GM19452 (cell line): ENCODE results near the gene KCNK6.

Source experiments
- ATAC-seq: cut with Tn5 transposase; IDR thresholded peaks from one replicate; pipeline ENCODE4 v1.9.1; 2021; ENCODE audit not compliant: unreplicated experiment

KCNK6 gene

DNA sequence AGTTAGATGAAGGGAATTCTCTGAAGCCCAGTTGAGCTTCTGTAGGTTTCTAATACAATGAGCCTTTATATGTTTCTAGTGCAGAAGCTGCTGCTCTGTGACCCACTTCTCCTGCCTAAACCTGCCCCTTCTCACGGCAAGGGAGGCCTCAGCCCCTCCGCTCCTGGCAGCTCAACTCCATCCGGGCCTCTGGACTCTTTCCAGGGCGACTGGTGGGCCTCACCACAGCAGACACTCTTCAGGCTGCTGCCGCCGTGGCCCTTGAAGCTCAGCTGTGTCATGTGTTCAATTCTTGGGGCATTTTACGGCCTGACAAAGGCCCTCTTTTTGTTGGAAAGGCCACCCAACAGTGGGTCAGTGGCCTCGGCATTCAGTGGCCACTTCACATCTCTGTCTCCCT lies 25.6 kb upstream of the KCNK6 start:
- no peak for ATAC-seq

DNA sequence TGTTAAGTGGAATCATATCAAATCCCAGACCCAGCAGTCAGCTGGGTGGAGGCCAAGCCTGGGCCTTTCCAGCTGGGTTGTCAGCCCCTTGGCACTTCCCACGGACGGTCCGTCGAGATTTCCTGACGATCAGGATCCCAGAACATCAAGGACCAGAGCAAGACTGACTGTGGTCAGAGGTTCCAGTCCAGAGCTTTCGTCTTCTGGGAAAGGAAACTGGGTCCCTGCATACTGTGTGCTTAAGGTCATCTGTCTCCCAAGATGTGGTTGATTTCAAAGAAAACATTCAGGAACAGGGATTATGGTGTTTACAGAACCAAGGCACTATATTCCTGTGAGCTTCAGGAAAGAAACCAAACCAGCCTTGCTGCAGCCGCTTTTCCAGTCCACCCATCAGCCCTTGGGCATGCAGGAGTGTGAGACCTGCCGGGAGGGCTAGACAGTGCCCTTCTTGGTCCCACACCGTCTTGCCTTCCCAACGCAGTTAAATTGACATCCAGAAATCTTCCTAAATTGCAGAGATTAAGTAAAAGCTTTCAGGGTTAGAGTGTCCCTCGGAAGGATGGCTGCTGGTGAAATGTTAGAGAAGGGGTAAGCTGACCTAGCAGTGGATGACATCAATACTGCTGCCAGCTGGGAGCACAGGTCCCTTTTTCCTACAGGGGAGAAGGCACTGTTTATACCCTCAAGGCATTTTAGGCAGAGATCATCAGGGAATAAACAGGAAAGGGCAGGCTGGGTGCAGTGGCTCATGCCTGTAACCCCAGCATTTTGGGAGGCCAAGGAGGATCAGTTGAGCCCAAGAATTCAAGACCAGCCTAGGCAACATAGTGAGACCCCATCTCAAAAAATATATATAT lies 20.6 kb upstream of the KCNK6 start:
- ATAC-seq = no peak

DNA sequence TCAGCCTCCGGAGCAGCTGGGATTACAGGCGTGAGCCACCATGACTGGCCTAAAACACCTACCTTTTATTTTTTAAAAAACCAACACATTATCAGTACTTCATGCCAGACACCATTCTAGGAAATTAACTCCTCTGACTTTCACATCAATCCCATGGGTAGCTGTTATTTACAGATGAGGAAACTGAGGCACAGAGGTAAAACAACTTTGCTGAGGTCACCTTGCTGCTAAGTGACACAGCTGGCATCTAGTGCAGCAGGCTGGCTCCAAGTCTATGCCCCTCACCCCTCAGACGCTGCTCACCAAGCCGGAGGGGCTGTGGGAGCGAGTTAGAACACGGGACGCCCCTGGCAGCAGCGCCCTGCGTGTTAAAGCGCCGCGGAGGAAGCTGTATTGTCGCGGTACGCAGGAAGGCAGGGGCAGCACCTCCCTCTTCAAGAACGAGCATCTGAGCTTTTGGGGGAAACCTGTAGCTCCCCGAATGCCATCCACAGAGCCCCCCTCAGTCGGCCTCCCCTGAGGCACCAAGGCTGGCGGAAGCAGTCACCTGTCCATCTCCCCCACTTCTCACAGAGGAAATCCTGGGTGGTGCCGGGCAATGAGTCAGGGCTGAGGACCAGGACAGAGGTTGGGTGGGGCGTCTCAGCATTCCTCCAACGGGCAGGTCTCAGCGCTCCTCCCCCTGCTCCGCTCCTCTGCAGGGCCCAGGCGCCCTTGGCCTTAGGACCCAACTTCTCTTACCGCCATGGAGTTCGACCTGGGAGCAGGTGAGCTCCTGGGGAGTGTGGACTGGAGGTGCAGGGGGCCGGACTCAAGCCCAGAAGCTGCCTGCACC lies 15.9 kb upstream of the KCNK6 start, which contains the start of gene C19orf33:
Gene C19orf33 (plus strand): TSS at position 735 of the 835 bp plus-strand sequence. CDS start 11 bp downstream, at position 746.
- ATAC-seq = no peak

DNA sequence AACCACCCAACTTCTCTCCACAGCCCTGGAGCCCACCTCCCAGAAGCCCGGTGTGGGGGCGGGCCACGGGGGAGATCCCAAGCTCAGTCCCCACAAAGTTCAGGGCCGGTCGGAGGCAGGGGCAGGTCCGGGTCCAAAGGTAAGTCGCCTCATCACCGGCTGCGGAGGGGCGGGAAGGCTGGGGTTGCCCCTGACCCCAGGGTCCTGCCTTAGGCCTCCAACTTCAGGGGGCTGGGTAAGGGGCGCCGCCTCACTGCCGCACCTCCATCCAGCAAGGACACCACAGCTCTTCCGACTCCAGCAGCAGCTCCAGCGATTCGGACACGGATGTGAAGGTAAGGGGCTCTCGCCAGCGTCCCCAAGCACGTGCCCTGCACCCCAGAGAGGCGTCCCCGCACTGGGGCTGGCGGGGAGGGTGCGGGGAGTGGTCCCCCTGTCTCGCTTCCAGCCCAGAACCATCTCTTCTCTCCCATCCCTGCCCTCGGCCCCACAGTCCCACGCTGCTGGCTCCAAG lies 15.2 kb upstream of the KCNK6 start:
- ATAC-seq = no peak

DNA sequence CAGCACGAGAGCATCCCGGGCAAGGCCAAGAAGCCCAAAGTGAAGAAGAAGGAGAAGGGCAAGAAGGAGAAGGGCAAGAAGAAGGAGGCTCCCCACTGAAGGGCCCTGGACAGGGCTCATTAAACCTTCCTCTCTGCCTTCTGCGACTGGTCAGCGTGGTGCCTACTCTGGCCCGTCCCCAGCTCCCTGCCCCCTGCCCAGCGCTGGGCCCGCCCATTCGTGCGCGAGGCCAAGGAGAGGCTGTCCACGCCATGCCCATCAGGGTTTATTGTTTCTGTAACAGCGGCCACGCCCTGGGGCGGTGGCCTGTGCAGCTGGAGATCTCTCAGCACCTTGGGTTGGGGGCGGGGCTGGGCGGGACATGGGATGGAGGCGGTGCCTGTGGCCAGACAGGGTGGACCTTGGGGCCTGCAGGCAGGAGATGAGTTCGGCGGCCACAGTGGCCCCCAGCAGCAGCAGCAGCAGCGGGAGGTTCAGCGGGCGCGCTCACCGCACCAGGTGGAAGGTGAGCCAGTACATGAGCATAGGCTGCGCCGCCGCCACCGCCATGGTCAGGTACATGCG lies 14.7 kb upstream of the KCNK6 start:
- no peak for ATAC-seq

DNA sequence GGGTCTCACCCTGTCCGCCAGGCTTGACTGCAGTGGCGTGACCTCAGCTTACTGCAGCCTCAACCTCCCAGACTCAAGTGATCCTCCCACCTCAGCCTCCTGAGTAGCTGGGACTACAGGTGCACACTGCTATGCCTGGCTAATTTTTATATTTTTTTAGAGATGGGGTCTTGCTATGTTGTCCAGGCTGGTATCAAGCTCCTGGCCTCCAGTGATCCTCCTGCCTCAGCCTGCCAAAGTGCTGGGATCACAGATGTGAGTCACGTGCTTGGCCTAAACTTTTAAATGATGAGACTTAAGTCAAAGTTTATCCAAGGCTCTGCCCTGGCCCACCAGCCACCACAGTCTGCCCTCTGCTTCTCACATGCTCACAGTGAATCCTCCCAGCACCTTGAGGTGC lies 13.4 kb upstream of the KCNK6 start:
- no peak for ATAC-seq

DNA sequence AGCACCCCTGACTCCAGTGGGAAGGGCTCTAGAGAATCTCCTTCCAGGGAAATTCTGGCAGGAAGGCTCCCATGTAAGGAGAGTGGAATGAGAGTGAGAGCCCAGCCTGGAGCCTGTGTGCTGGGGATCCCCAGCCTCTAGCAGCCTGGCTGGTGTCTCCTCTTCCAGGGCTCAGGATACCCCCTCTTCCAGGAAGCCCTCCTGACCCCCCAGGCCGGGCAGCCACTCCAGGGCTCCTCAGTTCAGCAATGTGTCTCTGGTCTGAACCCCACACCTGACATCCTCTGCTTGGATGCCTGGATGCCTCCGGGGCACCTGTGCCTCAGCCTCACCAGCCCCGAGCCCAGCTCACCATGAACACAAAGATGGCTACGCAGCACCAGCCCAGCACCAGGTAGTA lies 12.6 kb upstream of the KCNK6 start:
- no peak for ATAC-seq

DNA sequence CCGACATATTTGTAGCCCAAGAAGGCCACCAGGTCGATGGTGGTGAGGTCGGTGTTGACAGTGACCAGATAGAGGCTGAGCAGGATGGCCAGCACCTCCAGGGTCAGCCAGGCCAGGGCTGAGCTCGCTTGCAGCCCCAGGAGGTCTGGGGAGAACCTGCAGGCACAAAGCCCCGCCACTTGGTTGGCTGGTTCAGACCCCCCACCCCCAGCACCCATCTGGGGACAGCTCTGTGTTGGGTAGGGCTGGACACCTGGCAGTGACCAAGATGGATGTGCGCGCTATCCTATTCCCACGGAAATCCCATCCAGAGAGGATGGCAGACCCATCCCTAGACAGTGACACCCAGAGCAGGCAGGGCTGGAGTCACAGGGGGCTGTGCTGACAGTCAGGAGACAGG lies 12.0 kb upstream of the KCNK6 start:
- ATAC-seq = no peak

DNA sequence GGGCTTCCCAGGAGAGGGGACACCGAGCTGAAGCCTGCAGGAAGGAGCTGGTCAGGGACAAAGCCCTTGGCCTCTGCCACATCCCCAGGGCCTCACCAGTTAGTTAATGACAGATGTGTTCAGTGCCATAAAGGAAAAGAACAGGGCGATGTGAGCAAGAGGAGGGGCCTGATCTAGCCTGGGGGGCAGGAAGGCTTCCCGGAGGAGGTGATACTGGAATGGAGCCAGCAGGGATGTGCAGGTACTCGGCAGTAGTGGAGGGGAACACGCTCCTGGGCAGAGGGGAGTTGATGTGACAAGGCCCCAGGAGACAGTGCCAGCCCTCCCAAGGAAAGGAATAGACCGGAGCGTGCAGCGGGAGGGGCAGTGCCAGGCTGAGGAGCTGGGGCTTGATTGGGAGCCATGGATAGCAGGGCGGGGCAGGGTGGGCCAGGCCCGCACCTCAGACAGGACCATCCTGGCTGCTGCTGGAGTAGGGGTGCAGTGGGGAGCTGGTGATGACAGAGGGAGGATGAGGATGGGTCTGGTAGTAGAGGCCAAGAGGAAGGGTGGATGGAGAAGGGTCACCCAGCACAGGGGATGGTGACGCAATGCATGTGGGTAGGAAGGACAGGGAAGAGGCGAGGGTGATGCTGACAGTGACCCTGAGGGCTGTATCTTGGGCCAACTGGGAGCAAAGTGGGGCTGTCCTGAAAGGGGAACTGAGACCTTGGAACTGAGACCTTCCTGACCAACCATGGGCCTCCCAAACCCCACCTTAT lies 11.5 kb upstream of the KCNK6 start:
- ATAC-seq = no peak

DNA sequence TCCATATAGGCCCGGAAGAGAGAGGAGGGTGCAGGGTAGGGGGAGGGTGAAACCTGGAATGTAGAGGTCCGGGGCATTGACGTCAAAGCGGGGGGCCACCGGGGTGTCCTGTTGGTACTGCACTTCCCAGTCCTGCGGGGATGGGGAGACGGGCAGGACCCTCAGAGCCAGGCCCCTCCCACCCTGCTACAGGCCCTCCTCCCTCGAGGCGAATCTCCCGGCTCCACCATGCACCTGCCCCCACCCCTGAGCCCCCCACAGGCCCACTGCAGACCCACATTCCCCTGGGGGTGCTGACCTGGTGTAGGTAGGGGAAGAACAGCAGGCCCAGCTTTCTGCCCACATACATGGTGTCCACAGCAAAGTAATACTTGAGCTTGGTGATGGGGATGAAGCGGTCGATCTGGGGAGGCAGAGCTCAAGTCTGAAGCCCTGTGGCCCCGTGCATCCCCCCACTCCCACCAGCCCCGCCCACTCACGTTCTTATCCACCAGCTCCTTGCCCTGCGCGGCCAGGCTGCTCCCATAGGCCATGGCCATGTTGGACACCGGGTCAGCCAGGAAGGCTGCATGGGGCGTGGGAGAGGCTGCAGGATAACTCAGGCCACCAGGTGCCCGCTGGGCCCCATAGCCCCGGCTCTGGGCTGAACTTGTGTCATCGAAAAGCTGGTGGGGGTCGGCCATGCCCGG lies 10.6 kb upstream of the KCNK6 start:
- no peak for ATAC-seq

DNA sequence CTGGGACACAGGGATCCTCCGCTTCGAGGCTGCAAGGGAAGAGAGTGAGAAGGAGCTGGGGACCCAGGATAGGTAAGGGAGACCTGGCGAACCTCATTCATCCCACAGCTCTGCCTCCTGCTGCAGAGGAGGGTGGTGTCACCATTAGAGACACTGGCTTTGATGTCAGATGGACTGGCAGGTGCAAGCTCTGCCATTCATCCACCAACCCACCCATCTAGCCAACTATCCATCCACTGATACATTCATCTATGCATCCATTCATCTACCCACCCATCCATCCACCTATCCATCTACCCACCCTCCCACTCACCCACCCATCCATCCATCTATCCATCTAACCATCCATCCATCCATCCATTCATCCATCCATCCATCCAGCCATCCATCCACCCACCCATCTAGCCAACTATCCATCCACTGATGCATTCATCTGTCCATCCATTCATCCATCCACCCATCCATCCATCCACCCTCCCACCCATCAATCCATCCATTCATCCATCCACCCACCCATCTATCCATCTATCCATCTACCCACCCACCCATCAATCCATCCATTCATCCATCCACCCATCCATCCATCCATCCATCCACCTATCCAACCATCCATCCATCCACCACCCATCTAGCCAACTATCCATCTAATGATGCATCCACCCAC lies 9.9 kb upstream of the KCNK6 start:
- ATAC-seq = no peak

DNA sequence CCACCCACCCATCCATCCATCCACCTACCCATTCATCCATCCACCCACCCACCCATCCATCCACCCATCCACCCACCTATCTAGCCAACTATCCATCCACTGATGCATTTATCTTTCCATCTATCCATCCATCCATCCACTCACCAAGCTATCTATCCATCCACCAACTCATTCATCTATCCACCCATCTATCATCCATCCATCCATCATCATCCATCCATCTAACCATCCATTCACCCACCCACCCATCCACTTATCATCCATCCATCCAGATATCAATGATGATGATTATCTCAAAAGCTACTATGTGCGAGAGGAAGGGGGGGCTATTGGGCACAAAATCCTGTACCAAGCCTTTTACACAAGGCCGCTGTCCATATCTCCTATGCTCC lies 9.4 kb upstream of the KCNK6 start:
- ATAC-seq = no peak

DNA sequence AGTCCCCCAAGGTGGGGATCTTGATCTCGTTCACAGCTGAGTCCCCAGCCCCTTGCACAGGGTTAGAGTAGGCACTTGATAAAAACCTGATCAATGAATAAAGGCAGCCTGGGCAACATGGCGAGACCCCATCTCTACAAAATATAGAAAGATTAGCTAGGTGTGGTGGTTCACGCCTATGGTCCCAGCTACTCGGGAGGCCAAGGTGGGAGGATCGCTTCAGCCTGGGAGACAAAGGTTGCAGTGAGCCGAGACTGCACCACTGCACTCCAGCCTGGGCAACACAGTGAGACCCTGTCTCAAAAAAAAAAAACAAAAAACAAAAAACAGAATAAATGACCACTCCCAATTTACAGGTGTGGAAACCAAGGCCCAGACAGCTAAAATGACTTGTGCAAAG lies 8.7 kb upstream of the KCNK6 start:
- no peak for ATAC-seq

DNA sequence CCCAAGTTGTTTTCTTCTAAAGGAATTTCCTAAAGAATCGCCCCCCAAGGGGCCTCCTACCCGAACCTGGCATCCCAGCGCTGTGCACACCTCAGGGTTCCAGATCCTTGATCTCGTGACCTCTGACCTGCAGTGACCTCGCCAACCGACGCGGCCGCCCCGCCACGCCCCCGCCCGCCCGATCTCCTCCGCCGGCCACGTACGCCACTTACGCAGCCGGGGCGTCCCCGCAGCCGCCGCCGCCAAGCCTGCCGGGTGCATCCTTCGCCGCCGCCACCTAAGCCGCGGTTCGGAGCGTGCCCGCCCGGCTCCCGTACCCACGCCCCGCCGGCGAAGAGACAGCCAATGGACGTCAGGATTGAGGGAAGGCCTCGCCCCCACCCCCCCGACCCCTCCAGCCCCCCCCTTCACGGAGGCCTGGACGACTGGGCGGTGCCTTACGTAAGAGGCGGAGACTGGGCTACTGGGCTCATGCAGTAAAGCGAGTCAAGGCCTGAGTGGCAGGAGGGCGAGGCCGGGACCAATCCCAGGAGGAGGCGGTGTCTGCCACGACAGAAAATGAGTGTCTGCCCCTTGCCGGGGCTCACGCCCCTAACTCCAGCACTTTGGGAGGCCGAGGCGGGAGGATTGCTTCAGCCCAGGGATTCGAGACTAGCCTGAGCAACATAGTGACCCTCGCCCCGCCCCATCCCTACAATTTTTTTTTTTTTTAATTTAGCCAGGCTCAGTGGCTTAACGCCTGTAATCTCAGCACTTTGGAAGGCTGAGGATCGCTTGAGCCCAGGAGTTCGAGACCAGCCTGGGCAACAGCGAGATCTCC lies 3.8 kb upstream of the KCNK6 start, which contains the start of gene YIF1B:
Gene YIF1B (minus strand): TSS at position 291 of the 820 bp plus-strand sequence. CDS start 30 bp downstream, at position 261.
- peak; percentile 86 for ATAC-seq

DNA sequence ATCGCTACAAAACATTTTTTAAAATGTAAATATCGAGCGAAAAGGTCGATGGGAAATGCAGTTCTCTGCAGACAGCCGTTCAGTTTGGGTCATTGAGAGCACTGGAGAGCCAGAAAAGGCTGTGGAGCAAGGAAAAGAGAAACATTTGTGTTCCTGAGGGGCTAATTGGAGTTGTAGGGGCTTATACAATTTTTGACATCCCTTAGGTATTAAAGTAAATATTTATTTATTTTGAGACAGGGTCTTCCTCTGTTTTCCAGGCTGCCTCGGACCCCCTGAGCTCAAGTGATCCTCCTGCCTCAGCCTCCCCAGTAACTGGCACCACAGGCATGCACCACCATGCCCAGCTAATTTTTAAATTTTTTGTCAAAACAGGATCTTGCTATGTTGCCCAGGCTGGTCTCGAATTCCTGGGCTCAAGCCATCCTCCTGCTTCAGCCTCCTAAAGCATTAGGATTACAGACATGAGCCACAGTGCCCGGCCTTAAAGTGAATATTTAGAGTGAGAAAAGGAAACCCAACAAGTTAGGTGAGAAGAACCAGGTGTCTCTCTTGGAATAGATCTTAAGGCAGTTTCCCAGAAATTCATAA lies 3.1 kb upstream of the KCNK6 start:
- ATAC-seq = peak; percentile 2

DNA sequence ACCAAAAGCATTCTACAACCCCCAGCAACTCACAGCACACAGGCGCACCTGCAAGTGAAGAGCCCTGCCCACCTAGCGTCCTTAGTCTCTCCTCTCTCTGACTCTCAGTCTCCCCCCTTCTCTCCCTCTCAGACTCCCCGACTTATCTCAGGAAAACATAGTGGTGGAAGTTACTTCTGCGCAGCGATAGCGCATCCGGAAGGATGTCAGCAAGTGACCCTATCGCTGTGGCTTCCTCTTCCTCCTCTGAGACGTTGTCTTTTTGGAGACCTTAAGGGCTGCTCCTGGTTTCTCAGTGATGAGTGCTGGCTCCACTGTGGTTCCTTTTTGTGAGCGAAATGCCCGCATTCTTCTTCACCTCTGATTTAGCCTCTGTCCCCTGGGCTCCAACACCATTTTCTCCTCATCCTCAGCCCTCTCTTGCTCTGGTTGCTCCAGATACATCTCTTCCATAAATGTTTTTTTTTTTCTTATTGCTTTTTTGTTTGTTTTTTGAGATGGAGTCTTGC lies 2.5 kb upstream of the KCNK6 start:
- no peak for ATAC-seq

DNA sequence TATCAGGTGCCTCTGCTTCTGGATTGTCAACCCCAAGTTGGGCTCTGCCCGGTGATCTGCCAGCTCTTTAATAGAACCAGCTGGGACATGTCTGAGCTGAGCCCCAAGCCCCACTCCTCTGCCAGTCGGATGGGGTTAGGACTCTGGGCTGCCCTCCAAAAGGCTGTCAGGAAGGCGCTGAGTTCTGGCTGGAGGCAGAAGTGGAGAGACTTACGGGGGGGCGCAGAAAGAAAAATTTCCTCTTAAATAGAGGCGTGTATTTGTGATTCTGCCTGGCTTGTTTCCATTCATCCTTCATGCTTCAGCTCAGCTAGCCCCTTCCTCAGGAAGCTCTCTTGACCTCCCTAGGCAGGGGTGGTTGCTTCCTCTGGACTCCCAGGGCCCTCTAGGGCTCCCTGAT lies 985 bp upstream of the KCNK6 start:
- no peak for ATAC-seq

DNA sequence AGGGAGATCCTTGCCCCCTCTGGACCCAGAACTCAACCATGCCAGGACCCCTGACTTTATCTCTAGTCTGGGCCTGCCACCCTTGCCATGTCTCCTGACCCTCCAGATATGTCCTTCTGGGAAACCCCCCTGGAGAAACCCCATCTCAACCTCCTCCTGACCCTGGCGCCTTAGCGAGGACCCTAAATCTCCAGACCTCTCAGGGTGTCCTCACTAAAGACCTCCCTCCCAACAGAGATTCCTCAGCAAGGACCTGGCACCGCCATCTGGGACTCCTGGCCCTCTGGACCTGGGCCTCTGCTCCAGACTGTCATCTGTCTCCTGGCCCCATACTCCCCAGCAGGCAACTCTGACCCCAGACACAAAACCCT lies 1.3 kb downstream of the KCNK6 start:
- ATAC-seq = no peak
